HG03520 (cell line): ENCODE measurements around the gene VRK3.

Experiments used
- ATAC-seq: cut with Tn5 transposase; IDR thresholded peaks from one replicate; pipeline ENCODE4 v1.9.1; 2021; ENCODE audit warnings: mild to moderate bottlenecking, moderate library complexity; ENCODE audit not compliant: unreplicated experiment

VRK3 gene

GRCh38 chr19:49932731-49933131 lies 92.4 kb downstream of the VRK3 start:
- ATAC-seq = no peak

- no peak for ATAC-seq
Measured at GRCh38 chr19:49932041-49932451, 93.1 kb downstream of the VRK3 start.

DNA sequence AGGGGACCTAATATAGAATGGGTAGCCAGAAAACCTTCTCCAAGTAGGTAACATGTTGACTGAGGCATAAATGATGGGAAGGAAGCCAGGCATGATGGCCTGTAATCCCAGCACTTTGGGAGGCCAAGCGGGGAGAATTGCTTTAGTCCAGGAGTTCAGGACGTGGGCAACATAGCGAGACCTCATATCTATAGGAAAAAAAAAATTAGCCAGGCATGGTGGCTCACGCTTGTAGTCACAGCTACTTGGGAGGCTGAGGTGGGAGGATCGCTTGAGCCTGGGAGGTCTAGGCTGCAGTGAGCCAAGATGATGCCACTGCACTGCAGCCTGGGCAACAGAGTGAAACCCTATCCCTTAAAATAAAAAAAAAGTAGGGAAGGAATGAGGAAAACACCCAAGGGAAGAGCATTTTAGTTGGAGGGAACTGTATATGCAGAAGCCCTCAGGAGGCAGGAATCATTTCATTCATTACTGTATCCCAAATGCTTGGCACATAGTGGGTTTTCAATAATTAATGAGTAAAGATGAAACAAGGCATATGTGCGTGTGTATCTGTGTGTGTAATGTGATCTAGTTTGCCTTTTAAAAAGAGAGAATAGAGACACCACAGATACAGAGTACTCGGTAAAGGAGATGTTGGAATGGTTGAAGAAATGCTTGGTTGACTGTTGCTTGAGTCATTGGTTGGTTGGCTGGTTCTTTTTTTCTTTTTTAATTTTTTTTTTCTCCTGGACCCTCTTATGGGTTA lies 93.7 kb downstream of the VRK3 start:
- ATAC-seq = no peak

- no peak for ATAC-seq
Measured at GRCh38 chr19:49930483-49931011, 94.6 kb downstream of the VRK3 start.

GRCh38 chr19:49929611-49930482 lies 95.3 kb downstream of the VRK3 start:
- no peak for ATAC-seq

DNA sequence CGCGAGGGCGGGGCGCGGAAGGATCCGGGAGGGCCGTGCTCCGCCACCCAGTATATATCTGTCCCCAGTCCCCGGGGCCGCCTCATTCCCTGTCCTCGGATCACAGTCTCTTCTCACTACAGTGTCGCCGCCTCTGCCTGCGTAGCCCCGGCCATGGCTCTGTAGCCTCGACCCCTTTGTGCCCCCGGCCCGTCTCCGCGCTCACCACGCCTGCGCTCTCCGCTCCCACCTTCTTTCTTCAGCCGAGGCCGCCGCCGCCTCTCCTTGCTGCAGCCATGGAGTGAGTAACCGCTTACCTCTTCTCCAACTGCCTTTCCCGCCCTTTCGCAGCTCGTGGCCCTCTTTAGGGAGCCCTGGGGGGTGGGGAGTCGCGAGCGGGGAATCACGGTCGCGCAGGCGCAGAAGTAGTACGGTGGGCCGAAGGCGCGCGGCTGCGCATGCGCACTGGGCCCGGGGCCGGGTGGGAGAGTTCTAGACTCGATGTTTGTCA lies 96.0 kb downstream of the VRK3 start, which contains the start of the genes ATF5 and NUP62:
Gene ATF5 (plus strand): TSS at position 85 of the 490 bp plus-strand sequence. CDS start 1,646 bp downstream, outside the sequence.
Gene NUP62 (minus strand): TSS at position 384 of the 490 bp plus-strand sequence. CDS start 19,697 bp downstream, outside the sequence.
- ATAC-seq = no peak

DNA sequence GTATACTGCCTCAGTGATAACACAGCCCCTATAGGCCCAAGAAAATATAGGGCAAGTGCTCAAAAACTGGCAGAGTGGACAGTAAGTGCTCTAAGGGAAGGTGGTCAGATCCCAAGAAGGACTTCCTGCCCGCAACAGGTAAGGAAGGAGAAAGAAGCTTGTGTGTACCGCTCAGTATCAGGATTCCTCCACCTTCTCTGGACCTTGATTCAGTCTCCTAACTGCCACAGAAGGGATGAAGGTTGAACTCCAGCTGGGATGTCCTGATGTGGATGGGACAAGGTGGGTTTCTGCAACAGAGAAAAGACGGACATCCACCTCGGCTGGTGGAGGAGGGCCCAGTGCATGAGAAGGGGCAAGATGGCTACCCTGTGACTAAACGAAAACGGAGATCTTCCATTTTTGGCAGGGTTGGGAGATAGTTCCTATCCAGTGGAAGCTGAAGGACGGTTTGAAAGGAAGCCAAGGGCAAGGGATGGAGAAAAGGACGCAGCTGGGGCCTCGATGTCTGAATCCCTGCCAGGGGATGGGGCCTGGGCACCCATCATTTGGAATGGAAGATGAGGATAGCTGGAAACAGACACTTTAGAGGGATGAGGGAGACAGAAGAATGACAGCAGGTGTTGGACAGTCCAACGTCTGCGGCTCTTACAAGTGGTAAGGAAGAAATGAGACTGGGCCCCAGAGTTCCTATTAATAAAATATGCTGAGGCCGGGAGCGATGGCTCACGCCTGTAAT lies 97.5 kb downstream of the VRK3 start:
- no peak for ATAC-seq

DNA sequence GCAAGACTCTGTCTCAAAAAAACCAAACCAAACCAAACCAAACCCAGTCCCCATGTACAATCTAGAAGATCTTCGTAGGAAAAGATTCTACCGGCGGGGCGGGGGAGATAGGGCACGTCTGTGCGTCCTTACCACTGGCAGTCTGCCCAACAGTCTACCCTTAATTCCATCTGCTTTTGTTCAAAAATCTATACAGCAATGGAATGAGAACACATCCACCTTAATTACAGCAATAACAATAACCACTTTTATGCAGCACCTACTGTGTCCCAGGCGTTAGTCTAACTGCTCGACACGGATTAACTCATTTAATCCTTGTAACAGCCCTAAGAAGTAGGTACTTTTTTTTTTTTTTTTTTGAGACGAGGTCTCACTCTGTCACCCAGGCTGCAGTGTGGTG lies 98.7 kb downstream of the VRK3 start:
- no peak for ATAC-seq
